H1 (cell line): ENCODE results near the gene VPS51.

Experiments used
- CTCF ChIP-seq, 3 experiments: IDR thresholded peaks; 1 replicate in 2 of 3; 2 replicates in 1 of 3; pipeline versions ENCODE4 v1.5.1 to v1.6.1; 2011; ENCODE audit warnings: low read length in 3 of 3, mild to moderate bottlenecking in 3 of 3, inconsistent platforms in 2 of 3, low read depth in 1 of 3, moderate library complexity in 1 of 3; ENCODE audit not compliant: insufficient read depth in 1 of 3; ENCODE audit errors: control extremely low read depth in 1 of 3
- NANOG ChIP-seq: IDR thresholded peaks from 2 replicates; pipeline ENCODE4 v1.6.1; 2011; ENCODE audit warnings: low read length, low read depth, mild to moderate bottlenecking, inconsistent platforms; ENCODE audit not compliant: insufficient read depth, poor library complexity, severe bottlenecking
- TAF1 ChIP-seq: IDR thresholded peaks from 2 replicates; pipeline ENCODE4 v1.6.1; 2011; ENCODE audit warnings: mild to moderate bottlenecking, low read depth, low read length

GRCh38 chr11:65057526-65057925 is 38.5 kb upstream of the VPS51 start:
- TF ChIP-seq TAF1 (no peak), NANOG (no peak), CTCF (IDR thresholded peaks at IDR 0.05; ENCODE audit: control extremely low read depth in 1 of 3, insufficient read depth in 1 of 3, low read depth in 1 of 3, low read length in 3 of 3) (no peak)
